Caco-2 (cell line): Measurements from ENCODE around the gene CTSF. TPM values are rescaled to one million over a fixed set of nuclear protein-coding genes. Genes with fewer than 3 reads are reported as not detected.
A peak's percentile ranks its signal among the peaks of the same experiment; 100 is the strongest.
"Not testable (repeated sequence)": the region's sequence is repeated elsewhere in the genome, so short reads cannot be mapped to it uniquely, and the experiment has no call there.

Experiments
- BruUV-seq: library from RNA; stranded (reverse); fragments of 400-500 nt; replicated peaks from 2 replicates; lab custom pipeline; 2021; lab: Mats Ljungman, UMichigan
- CTCF ChIA-PET: fragments of 300-600 bp; sonication (Branson Sonifier 250); formaldehyde crosslinking; loops from one replicate; lab custom pipeline; 2022; ENCODE audit warnings: antibody characterized with exemption; lab: Charles Lee
- POLR2A ChIA-PET: fragments of 300-600 bp; sonication (Branson Sonifier 250); formaldehyde crosslinking; loops from one replicate; lab custom pipeline; 2022; ENCODE audit warnings: antibody characterized with exemption; lab: Charles Lee
- DNase-seq, 2 experiments: peaks; one replicate each; pipeline versions ENCODE4 v3.0.0 to v3.0.0-alpha.2; 2020 to 2022
- H3K27me3 ChIP-seq: replicated peaks from 2 replicates; pipeline ENCODE4 v1.6.0; 2011; ENCODE audit warnings: low read length; ENCODE audit not compliant: control insufficient read depth, insufficient read depth
- H3K36me3 ChIP-seq: 2 replicates; pipeline ENCODE4 v1.5.1; 2011; ENCODE audit warnings: low read length; ENCODE audit not compliant: control insufficient read depth, insufficient read depth
- H3K4me1 ChIP-seq: fragments of 250-450 bp; sonication (Bioruptor Pico); 2 replicates; pipeline ENCODE4 v1.5.1; 2020; ENCODE audit warnings: mild to moderate bottlenecking
- H3K4me3 ChIP-seq: 2 replicates; pipeline ENCODE4 v1.5.1; 2011; ENCODE audit warnings: low read depth, mild to moderate bottlenecking, control low read depth, low read length
- H3K9me3 ChIP-seq: fragments of 250-450 bp; sonication (Bioruptor Pico); 2 replicates; pipeline ENCODE4 v1.5.1; 2020; ENCODE audit warnings: mild to moderate bottlenecking, moderate library complexity
- H3K27ac Mint-ChIP-seq: one replicate; pipeline ENCODE4 v1.8.0; 2022; ENCODE audit warnings: mixed read lengths; ENCODE audit not compliant: unreplicated experiment
- H3K27me3 Mint-ChIP-seq: one replicate; pipeline ENCODE4 v1.8.0; 2022; ENCODE audit warnings: mixed read lengths; ENCODE audit not compliant: insufficient read depth, unreplicated experiment
- H3K36me3 Mint-ChIP-seq: one replicate; pipeline ENCODE4 v1.8.0; 2022; ENCODE audit warnings: mild to moderate bottlenecking, mixed read lengths; ENCODE audit not compliant: insufficient read depth, unreplicated experiment
- H3K4me1 Mint-ChIP-seq: one replicate; pipeline ENCODE4 v1.8.0; 2022; ENCODE audit warnings: low read depth, mixed read lengths; ENCODE audit not compliant: unreplicated experiment
- H3K4me3 Mint-ChIP-seq: one replicate; pipeline ENCODE4 v1.8.0; 2022; ENCODE audit warnings: mild to moderate bottlenecking, moderate library complexity, mixed read lengths; ENCODE audit not compliant: unreplicated experiment
- H3K9me3 Mint-ChIP-seq: one replicate; pipeline ENCODE4 v1.8.0; 2022; ENCODE audit warnings: mixed read lengths; ENCODE audit not compliant: unreplicated experiment
- intact Hi-C: fragments of 100-400 bp; cut with micrococcal nuclease; formaldehyde crosslinking; loops from one replicate; pipeline ENCODE4 v1.10.0; 2022; ENCODE audit not compliant: unreplicated experiment
- total RNA-seq: library from RNA; stranded (reverse); gene quantifications from 2 replicates; pipeline ENCODE4 v1.2.3, GENCODE V29; 2022
- TF ChIP-seq, protein P1 (sequence below), 2 experiments: fragments of 200-600 bp in 1 of 2; IDR thresholded peaks; 1 replicate in 1 of 2; 2 replicates in 1 of 2; pipeline versions ENCODE4 v1.5.1 to v1.8.0; 2011 to 2022; ENCODE audit warnings: antibody characterized with exemption in 1 of 2, control low read depth in 1 of 2, inconsistent platforms in 1 of 2, low read depth in 1 of 2, low read length in 1 of 2, mild to moderate bottlenecking in 1 of 2, moderate library complexity in 1 of 2; ENCODE audit not compliant: insufficient read depth in 1 of 2, severe bottlenecking in 1 of 2, unreplicated experiment in 1 of 2

The CTSF gene
- total RNA-seq, 1 experiment from 2014 or later = not detected

DNA sequence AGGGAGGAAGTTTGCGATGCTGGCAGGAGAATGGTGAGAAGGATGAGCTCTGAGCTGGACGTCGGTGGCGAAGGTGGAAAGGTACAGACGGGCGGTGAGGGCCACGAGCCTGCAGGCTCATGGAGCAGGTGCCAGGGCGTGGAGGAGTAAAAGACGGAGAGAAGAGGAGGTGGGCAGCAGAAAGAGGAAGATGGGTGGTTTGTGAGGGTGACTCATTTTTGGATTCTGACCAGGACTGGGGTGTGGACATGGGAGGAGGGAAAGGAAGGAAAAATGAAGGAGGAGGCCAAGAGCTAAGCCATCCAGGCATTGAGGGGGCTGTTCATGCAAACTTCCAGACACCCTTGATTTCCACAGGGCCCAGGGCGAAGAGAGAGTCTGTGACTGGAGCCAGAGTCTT, 26.0 kb downstream of the CTSF start:
- ChIA-PET POLR2A (no interaction called here), CTCF (interaction anchor here (0.6 to 1.1 kb wide), 2 partner anchors 25 to 136 kb away, joined by 3 read pairs; no protein-coding TSS in a partner anchor)
- peaks cover 20% of the 10 kb centered on the region for H3K4me1 ChIP-seq
- TF ChIP-seq, protein P1, sequence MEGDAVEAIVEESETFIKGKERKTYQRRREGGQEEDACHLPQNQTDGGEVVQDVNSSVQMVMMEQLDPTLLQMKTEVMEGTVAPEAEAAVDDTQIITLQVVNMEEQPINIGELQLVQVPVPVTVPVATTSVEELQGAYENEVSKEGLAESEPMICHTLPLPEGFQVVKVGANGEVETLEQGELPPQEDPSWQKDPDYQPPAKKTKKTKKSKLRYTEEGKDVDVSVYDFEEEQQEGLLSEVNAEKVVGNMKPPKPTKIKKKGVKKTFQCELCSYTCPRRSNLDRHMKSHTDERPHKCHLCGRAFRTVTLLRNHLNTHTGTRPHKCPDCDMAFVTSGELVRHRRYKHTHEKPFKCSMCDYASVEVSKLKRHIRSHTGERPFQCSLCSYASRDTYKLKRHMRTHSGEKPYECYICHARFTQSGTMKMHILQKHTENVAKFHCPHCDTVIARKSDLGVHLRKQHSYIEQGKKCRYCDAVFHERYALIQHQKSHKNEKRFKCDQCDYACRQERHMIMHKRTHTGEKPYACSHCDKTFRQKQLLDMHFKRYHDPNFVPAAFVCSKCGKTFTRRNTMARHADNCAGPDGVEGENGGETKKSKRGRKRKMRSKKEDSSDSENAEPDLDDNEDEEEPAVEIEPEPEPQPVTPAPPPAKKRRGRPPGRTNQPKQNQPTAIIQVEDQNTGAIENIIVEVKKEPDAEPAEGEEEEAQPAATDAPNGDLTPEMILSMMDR (IDR thresholded peaks at IDR 0.05; ENCODE audit: insufficient read depth in 1 of 2, low read depth in 1 of 2, low read length in 1 of 2, severe bottlenecking in 1 of 2, unreplicated experiment in 1 of 2) = no peak
- H3K27me3 Mint-ChIP-seq = no peaks in the 10 kb centered on the region
- H3K4me3 ChIP-seq = no peak overlapping the region
- intact Hi-C loops = no loop called here
- no peak for DNase-seq
- H3K27ac Mint-ChIP-seq = no peak overlapping the region
- H3K9me3 ChIP-seq = no peaks in the 10 kb centered on the region
- H3K36me3 ChIP-seq = no peaks in the 10 kb centered on the region; the same call in 1 of the 2 replicates
- no peak overlapping the region for H3K4me3 Mint-ChIP-seq
- no peaks in the 10 kb centered on the region for H3K27me3 ChIP-seq
- H3K9me3 Mint-ChIP-seq = no peaks in the 10 kb centered on the region
- H3K4me1 Mint-ChIP-seq = peaks cover 6% of the 10 kb centered on the region
- H3K36me3 Mint-ChIP-seq = peaks cover 32% of the 10 kb centered on the region
- BruUV-seq = no TSS peak

DNA sequence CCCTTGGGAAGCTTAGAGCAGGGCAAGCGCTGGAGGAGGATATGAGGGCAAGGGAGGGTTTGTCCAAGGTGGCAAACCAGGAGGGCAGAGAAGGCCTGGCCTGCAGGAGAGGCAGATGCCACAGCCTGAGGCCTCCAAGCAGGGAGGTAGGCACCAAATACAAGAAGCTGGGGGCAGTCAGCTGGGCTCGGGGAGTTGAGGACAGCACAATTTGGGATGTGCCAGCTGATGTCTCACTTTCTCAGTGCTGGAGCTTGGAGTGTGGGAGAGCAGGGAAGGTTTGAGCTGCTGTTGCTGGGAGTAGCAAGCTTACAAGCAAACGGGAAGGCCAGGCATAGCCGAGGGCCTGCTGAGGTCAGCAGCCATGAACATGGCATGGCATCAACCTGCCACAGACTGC, 26.5 kb downstream of the CTSF start:
- H3K4me3 Mint-ChIP-seq = no peak overlapping the region
- no peak overlapping the region for H3K27ac Mint-ChIP-seq
- no peaks in the 10 kb centered on the region for H3K9me3 ChIP-seq
- H3K9me3 Mint-ChIP-seq = no peaks in the 10 kb centered on the region
- POLR2A ChIA-PET = no interaction called here
- H3K36me3 Mint-ChIP-seq = peaks cover 35% of the 10 kb centered on the region
- H3K4me1 Mint-ChIP-seq = peaks cover 6% of the 10 kb centered on the region
- peaks cover under 1% of the 10 kb centered on the region; the same call in 1 of the 2 replicates for H3K36me3 ChIP-seq
- intact Hi-C loops = no loop called here
- CTCF ChIA-PET = interaction anchor here (0.6 kb wide), 1 partner anchor 25 kb away, joined by 3 read pairs; no protein-coding TSS in a partner anchor
- H3K4me3 ChIP-seq = no peak overlapping the region
- no TSS peak for BruUV-seq
- H3K27me3 Mint-ChIP-seq = no peaks in the 10 kb centered on the region
- DNase-seq = peak in 1 of 2 experiments; percentile 34
- peaks cover 16% of the 10 kb centered on the region for H3K4me1 ChIP-seq
- TF ChIP-seq, protein P1 (IDR thresholded peaks at IDR 0.05; ENCODE audit: insufficient read depth in 1 of 2, low read depth in 1 of 2, low read length in 1 of 2, severe bottlenecking in 1 of 2, unreplicated experiment in 1 of 2) = no peak
- no peaks in the 10 kb centered on the region for H3K27me3 ChIP-seq

DNA sequence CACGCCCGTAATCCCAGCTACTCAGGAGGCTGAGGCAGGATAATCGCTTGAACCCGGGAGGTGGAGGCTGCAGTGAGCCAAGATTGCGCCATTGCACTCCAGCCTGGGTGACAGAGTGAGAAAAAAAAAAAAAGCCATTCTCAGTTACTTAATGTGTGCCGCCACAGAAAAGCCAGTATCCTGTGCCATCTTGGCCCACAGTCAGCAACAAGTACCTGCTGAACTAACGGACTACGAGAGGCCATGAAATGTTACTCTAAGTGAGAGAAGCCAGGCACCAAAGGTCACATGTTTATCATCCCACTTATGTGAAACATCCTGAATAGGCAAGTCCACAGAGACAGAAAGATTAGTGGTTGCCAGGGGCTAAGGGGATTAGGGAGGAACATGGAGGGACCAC, 27.8 kb downstream of the CTSF start:
- BruUV-seq, POLR2A ChIA-PET, H3K4me1 Mint-ChIP-seq, H3K9me3 ChIP-seq, H3K27me3 Mint-ChIP-seq, intact Hi-C loops, H3K4me3 ChIP-seq, H3K9me3 Mint-ChIP-seq, DNase-seq, H3K27me3 ChIP-seq, H3K4me3 Mint-ChIP-seq, H3K36me3 ChIP-seq, CTCF ChIA-PET, H3K27ac Mint-ChIP-seq: not testable (repeated sequence)
- H3K4me1 ChIP-seq = peaks cover 11% of the 10 kb centered on the region; the same call in 1 of the 2 replicates
- H3K36me3 Mint-ChIP-seq = peaks cover 35% of the 10 kb centered on the region
